CD8-positive, alpha-beta memory T cell (primary cell): Measurements from ENCODE around the gene DNAJB7. TPM values are rescaled to one million over a fixed set of nuclear protein-coding genes. Genes with fewer than 3 reads are reported as not detected.

Source experiments
- CTCF ChIA-PET: fragments of 350-600 bp; sonication (Branson Sonifier 250); formaldehyde crosslinking; loops from one replicate; lab custom pipeline; 2021; ENCODE audit warnings: antibody characterized with exemption; lab: Charles Lee
- POLR2A ChIA-PET: fragments of 350-600 bp; sonication (Branson Sonifier 250); formaldehyde crosslinking; loops from one replicate; lab custom pipeline; 2021; ENCODE audit warnings: antibody characterized with exemption; lab: Charles Lee
- DNase-seq, 5 donors: peaks; one replicate each; pipeline versions ENCODE4 v3.0.0 to v3.0.0-alpha.2; 2020 to 2022; ENCODE audit warnings: mixed read lengths in 1 of 5
- H3K27ac ChIP-seq: one replicate; pipeline ENCODE4 v1.7.0; 2013; ENCODE audit warnings: low read depth, mild to moderate bottlenecking, low read length, moderate library complexity
- H3K27me3 ChIP-seq: 2 replicates; pipeline ENCODE4 v1.7.0; 2013; ENCODE audit warnings: low read length, mild to moderate bottlenecking; ENCODE audit not compliant: insufficient read depth, poor library complexity, severe bottlenecking
- H3K36me3 ChIP-seq: 2 replicates; pipeline ENCODE4 v1.7.0; 2013; ENCODE audit warnings: mild to moderate bottlenecking, low read length, moderate library complexity; ENCODE audit not compliant: insufficient read depth
- H3K4me1 ChIP-seq: 2 replicates; pipeline ENCODE4 v1.7.0; 2013; ENCODE audit warnings: mild to moderate bottlenecking, low read length, moderate library complexity; ENCODE audit not compliant: insufficient read depth
- H3K4me3 ChIP-seq: 2 replicates; pipeline ENCODE4 v1.7.0; 2013; ENCODE audit warnings: mild to moderate bottlenecking, low read length
- H3K9me3 ChIP-seq: 2 replicates; pipeline ENCODE4 v1.7.0; 2013; ENCODE audit warnings: mild to moderate bottlenecking, low read length
- H3K27ac Mint-ChIP-seq, 8 donors: one replicate each; pipeline ENCODE4 v1.8.0; 2020 to 2021; ENCODE audit warnings: mixed read lengths in 8 of 8, mild to moderate bottlenecking in 6 of 8, inconsistent platforms in 3 of 8, moderate library complexity in 3 of 8
- H3K27me3 Mint-ChIP-seq, 2 donors: one replicate each; pipeline ENCODE4 v1.8.0; 2020 to 2021; ENCODE audit warnings: mixed read lengths in 2 of 2, mild to moderate bottlenecking in 1 of 2, moderate library complexity in 1 of 2
- H3K36me3 Mint-ChIP-seq, 3 donors: one replicate each; pipeline ENCODE4 v1.8.0; 2020 to 2021; ENCODE audit warnings: mixed read lengths in 3 of 3, inconsistent platforms in 1 of 3, mild to moderate bottlenecking in 1 of 3
- H3K4me1 Mint-ChIP-seq, 3 donors: one replicate each; pipeline ENCODE4 v1.8.0; 2020 to 2021; ENCODE audit warnings: mixed read lengths in 3 of 3, inconsistent platforms in 1 of 3, mild to moderate bottlenecking in 1 of 3
- H3K4me3 Mint-ChIP-seq, 7 donors: one replicate each; pipeline ENCODE4 v1.8.0; 2020 to 2021; ENCODE audit warnings: mixed read lengths in 7 of 7, mild to moderate bottlenecking in 6 of 7, moderate library complexity in 4 of 7, inconsistent platforms in 2 of 7
- H3K9me3 Mint-ChIP-seq, 5 donors: one replicate each; pipeline ENCODE4 v1.8.0; 2020 to 2022; ENCODE audit warnings: mixed read lengths in 5 of 5, mild to moderate bottlenecking in 3 of 5, moderate library complexity in 2 of 5, inconsistent platforms in 1 of 5
- polyA plus RNA-seq: library from polyadenylated mRNA; unstranded; fragments of 300-500 nt; fragmentation: Illumina TruSeq; gene quantifications from one replicate; pipeline ENCODE4 v1.2.3, GENCODE V29; 2021
- total RNA-seq, 2 experiments: library from RNA; stranded (reverse); gene quantifications; one replicate each; pipeline ENCODE4 v1.2.3, GENCODE V29; 2021

Gene DNAJB7
- total and polyA plus RNA-seq, 3 experiments from 2014 or later, result 0.23 TPM; not detected in 2

GRCh38 chr22:40818747-40819598 is 42.9 kb downstream of the DNAJB7 start, which contains the start of gene SLC25A17:
TSS of gene SLC25A17 (minus strand) at chr22:40819346. CDS start at chr22:40819248, 98 bp downstream.
- Mint-ChIP-seq H3K4me3 (peak within 1 kb of the TSS; percentile 90 to 98 (median 97)), H3K27me3 (no peaks in the 10 kb centered on the region), H3K9me3 (no peaks in the 10 kb centered on the region), H3K4me1 (peaks cover 29 to 46% (median 45%) of the 10 kb centered on the region in 3 donors), H3K27ac (peak within 1 kb of the TSS; percentile 85 to 99 (median 96)), H3K36me3 (peaks cover 0 to 27% (median 5%) of the 10 kb centered on the region in 3 donors)
- H3K36me3 ChIP-seq, result no peaks in the 10 kb centered on the region
- H3K4me1 ChIP-seq, result peaks cover 23% of the 10 kb centered on the region
- no peaks in the 10 kb centered on the region for H3K27me3 ChIP-seq
- ChIA-PET CTCF (interaction anchor here (1.8 kb wide), 1 partner anchor 136 kb away, joined by 5 read pairs; no protein-coding TSS in a partner anchor), POLR2A (interaction anchor here (0.5 to 1.1 kb wide), 5 partner anchors 9 to 467 kb away, joined by 3 to 5 read pairs (median 4); partner anchors contain the start of genes RANGAP1 and ST13)
- DNase-seq, result peak; percentile 79 to 91 (median 85)
- peak within 1 kb of the TSS; percentile 83 for H3K27ac ChIP-seq
- H3K4me3 ChIP-seq, result peak within 1 kb of the TSS; percentile 88
- H3K9me3 ChIP-seq, result no peaks in the 10 kb centered on the region

GRCh38 chr22:40818192-40818746 is 43.6 kb downstream of the DNAJB7 start:
- no peaks in the 10 kb centered on the region for H3K27me3 Mint-ChIP-seq
- Histone ChIP-seq H3K4me3 (peak overlapping the region; percentile 88), H3K9me3 (no peaks in the 10 kb centered on the region), H3K27ac (peak overlapping the region; percentile 83), H3K27me3 (no peaks in the 10 kb centered on the region), H3K36me3 (no peaks in the 10 kb centered on the region), H3K4me1 (peaks cover 23% of the 10 kb centered on the region)
- peak overlapping the region; percentile 85 to 99 (median 96) for H3K27ac Mint-ChIP-seq
- ChIA-PET POLR2A (interaction anchor here (0.5 to 1.1 kb wide), 4 partner anchors 30 to 468 kb away, joined by 3 to 5 read pairs (median 4); partner anchors contain the start of genes RANGAP1 and ST13), CTCF (interaction anchor here (0.6 to 1.8 kb wide), 3 partner anchors 12 to 135 kb away, joined by 3 to 5 read pairs (median 4); partner anchors contain the start of genes ST13 and XPNPEP3)
- peaks cover 31 to 49% (median 48%) of the 10 kb centered on the region in 3 donors for H3K4me1 Mint-ChIP-seq
- H3K9me3 Mint-ChIP-seq, result no peaks in the 10 kb centered on the region
- peak in 3 of 5 donors; percentile 1 to 26 (median 19) for DNase-seq
- H3K36me3 Mint-ChIP-seq, result peaks cover 0 to 22% (median 5%) of the 10 kb centered on the region in 3 donors
- H3K4me3 Mint-ChIP-seq, result peak overlapping the region; percentile 90 to 98 (median 97)

- H3K4me3 ChIP-seq, result no peak overlapping the region
- H3K9me3 ChIP-seq, result no peaks in the 10 kb centered on the region
- peak overlapping the region; percentile 83 for H3K27ac ChIP-seq
- H3K9me3 Mint-ChIP-seq, result no peaks in the 10 kb centered on the region
- H3K27me3 ChIP-seq, result no peaks in the 10 kb centered on the region
- H3K4me3 Mint-ChIP-seq, result peak overlapping the region; percentile 90 to 98 (median 97)
- peaks cover 0 to 23% (median 5%) of the 10 kb centered on the region in 3 donors for H3K36me3 Mint-ChIP-seq
- H3K4me1 Mint-ChIP-seq, result peaks cover 31 to 51% (median 49%) of the 10 kb centered on the region in 3 donors
- ChIA-PET POLR2A (no interaction called here), CTCF (interaction anchor here (0.6 to 1.0 kb wide), 2 partner anchors 12 to 39 kb away, joined by 3 to 4 read pairs; partner anchors contain the start of genes ST13 and XPNPEP3)
- H3K27ac Mint-ChIP-seq, result peak overlapping the region in 7 of 8 donors; percentile 15 to 98 (median 91)
- no peak for DNase-seq
- H3K36me3 ChIP-seq, result no peaks in the 10 kb centered on the region
- peaks cover 23% of the 10 kb centered on the region for H3K4me1 ChIP-seq
- no peaks in the 10 kb centered on the region for H3K27me3 Mint-ChIP-seq
These were observed 44.2 kb downstream of the DNAJB7 start for GRCh38 chr22:40817737-40818136.

GRCh38 chr22:40813912-40814315 is 48.0 kb downstream of the DNAJB7 start:
- H3K4me1 ChIP-seq, result peaks cover 16% of the 10 kb centered on the region
- peak overlapping the region; percentile 13 for H3K27ac ChIP-seq
- H3K27ac Mint-ChIP-seq, result no peak overlapping the region
- no peaks in the 10 kb centered on the region for H3K9me3 Mint-ChIP-seq
- H3K4me3 Mint-ChIP-seq, result peak overlapping the region in 1 of 7 donors; percentile 24
- no peaks in the 10 kb centered on the region for H3K27me3 ChIP-seq
- peaks cover 0 to 25% (median 6%) of the 10 kb centered on the region in 3 donors for H3K36me3 Mint-ChIP-seq
- H3K4me3 ChIP-seq, result no peak overlapping the region
- H3K4me1 Mint-ChIP-seq, result peaks cover 30 to 49% (median 47%) of the 10 kb centered on the region in 3 donors
- H3K36me3 ChIP-seq, result no peaks in the 10 kb centered on the region
- no peaks in the 10 kb centered on the region for H3K27me3 Mint-ChIP-seq
- ChIA-PET POLR2A (no interaction called here), CTCF (no interaction called here)
- no peak for DNase-seq
- H3K9me3 ChIP-seq, result no peaks in the 10 kb centered on the region

Other genes starting within 250 kb of the DNAJB7 start
- gene MRTFA, start 225.4 kb downstream of the DNAJB7 start, total RNA-seq, result 10 to 100 TPM; 38.6 to 40.5 TPM
- gene MRTFA, start 225.4 kb downstream of the DNAJB7 start, polyA plus RNA-seq, result 22.9 TPM
- gene MCHR1, start 182.6 kb downstream of the DNAJB7 start, total RNA-seq, result not detected
- gene MCHR1, start 182.6 kb downstream of the DNAJB7 start, polyA plus RNA-seq, result not detected
- gene SLC25A17, start 42.8 kb downstream of the DNAJB7 start, total RNA-seq, result 10 to 100 TPM; 31.4 to 35.1 TPM
- gene SLC25A17, start 42.8 kb downstream of the DNAJB7 start, polyA plus RNA-seq, result 17.6 TPM
- 100 to 1,000 TPM; 201 to 218 TPM for gene ST13, start 5.5 kb downstream of the DNAJB7 start, total RNA-seq
- gene ST13, start 5.5 kb downstream of the DNAJB7 start, polyA plus RNA-seq, result 176 TPM
- 10 to 100 TPM; 18.7 to 19.6 TPM for gene XPNPEP3, start 5.0 kb downstream of the DNAJB7 start, total RNA-seq
- gene XPNPEP3, start 5.0 kb downstream of the DNAJB7 start, polyA plus RNA-seq, result 9.1 TPM
- 10 to 100 TPM; 88.3 to 88.8 TPM for gene RBX1, start 89.3 kb upstream of the DNAJB7 start, total RNA-seq
- gene RBX1, start 89.3 kb upstream of the DNAJB7 start, polyA plus RNA-seq, result 147 TPM
- 10 to 100 TPM; 52.0 to 56.7 TPM for gene EP300, start 230.5 kb upstream of the DNAJB7 start, total RNA-seq
- gene EP300, start 230.5 kb upstream of the DNAJB7 start, polyA plus RNA-seq, result 24.4 TPM